ENCODE measurements around the gene AOPEP.

AOPEP gene

DNA sequence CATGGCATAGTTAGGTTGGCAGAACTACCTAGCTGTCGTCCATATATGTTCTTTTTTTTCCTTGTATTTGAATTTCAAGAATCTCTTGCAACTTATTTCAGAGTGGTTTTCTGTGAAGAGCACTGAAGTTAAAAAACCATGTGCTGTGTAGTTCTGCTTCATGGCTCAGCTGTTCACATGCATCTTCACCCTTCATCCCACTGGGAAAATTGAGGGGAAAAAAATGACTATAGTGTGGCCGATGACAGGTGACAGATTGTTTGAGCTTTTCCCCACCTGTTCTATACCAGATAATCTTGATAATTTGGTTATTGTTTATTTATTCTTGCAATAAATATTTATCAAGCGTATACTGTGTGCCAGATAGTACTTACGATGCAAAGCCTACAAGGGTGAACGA, 77.8 kb downstream of the AOPEP start:
- TF ChIP-seq, protein P1, sequence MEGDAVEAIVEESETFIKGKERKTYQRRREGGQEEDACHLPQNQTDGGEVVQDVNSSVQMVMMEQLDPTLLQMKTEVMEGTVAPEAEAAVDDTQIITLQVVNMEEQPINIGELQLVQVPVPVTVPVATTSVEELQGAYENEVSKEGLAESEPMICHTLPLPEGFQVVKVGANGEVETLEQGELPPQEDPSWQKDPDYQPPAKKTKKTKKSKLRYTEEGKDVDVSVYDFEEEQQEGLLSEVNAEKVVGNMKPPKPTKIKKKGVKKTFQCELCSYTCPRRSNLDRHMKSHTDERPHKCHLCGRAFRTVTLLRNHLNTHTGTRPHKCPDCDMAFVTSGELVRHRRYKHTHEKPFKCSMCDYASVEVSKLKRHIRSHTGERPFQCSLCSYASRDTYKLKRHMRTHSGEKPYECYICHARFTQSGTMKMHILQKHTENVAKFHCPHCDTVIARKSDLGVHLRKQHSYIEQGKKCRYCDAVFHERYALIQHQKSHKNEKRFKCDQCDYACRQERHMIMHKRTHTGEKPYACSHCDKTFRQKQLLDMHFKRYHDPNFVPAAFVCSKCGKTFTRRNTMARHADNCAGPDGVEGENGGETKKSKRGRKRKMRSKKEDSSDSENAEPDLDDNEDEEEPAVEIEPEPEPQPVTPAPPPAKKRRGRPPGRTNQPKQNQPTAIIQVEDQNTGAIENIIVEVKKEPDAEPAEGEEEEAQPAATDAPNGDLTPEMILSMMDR (IDR thresholded peaks at IDR 0.05): no peak
- Histone ChIP-seq H3K36me3 (ENCODE audit: control insufficient read depth, insufficient read depth, low read length) (no peaks in the 10 kb centered on the region), H3K4me2 (ENCODE audit: low read length) (no peak overlapping the region), H3K9ac (no peak overlapping the region), H3K27me3 (ENCODE audit: control insufficient read depth, insufficient read depth, low read length) (no peaks in the 10 kb centered on the region), H3K79me2 (no peaks in the 10 kb centered on the region), H2AFZ (no peak overlapping the region), H3K9me3 (ENCODE audit: control insufficient read depth, low read length) (no peaks in the 10 kb centered on the region), H3K27ac (no peak overlapping the region), H3K4me1 (peaks cover 6% of the 10 kb centered on the region), H3K4me3 (ENCODE audit: low read depth, low read length) (no peak overlapping the region)

DNA sequence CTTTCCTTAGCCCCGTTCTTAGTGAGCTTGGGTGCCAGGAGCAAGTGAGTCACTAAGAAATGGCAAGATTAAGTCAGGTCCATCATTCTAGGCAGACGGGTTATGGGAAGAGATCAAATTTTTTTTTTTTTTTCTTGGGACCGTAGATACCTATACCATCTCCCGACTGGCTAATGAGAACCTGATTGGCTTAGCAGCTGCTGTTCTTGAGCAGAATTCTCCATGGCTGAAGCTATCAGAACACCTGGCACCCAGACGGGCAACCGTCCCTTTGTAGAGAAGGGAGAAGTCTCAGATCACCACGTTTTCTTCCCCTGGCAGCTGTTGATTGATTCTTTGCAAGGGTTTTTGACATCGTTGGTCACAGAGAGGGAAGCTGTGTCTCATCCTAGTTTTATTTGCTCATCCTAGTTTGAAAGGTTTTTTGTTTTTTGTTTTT, 78.6 kb downstream of the AOPEP start:
- H3K4me2 ChIP-seq (ENCODE audit: low read length): no peak overlapping the region
- H3K79me2 ChIP-seq: no peaks in the 10 kb centered on the region
- no peak overlapping the region for H2AFZ ChIP-seq
- H3K9me3 ChIP-seq (ENCODE audit: control insufficient read depth, low read length): no peaks in the 10 kb centered on the region
- no peak overlapping the region for H3K9ac ChIP-seq
- no peaks in the 10 kb centered on the region for H3K27me3 ChIP-seq (ENCODE audit: control insufficient read depth, insufficient read depth, low read length)
- H3K4me1 ChIP-seq: peaks cover 6% of the 10 kb centered on the region
- H3K36me3 ChIP-seq (ENCODE audit: control insufficient read depth, insufficient read depth, low read length): no peaks in the 10 kb centered on the region
- no peak overlapping the region for H3K27ac ChIP-seq
- TF ChIP-seq, protein P1 (IDR thresholded peaks at IDR 0.05): no peak
- H3K4me3 ChIP-seq (ENCODE audit: low read depth, low read length): no peak overlapping the region

DNA sequence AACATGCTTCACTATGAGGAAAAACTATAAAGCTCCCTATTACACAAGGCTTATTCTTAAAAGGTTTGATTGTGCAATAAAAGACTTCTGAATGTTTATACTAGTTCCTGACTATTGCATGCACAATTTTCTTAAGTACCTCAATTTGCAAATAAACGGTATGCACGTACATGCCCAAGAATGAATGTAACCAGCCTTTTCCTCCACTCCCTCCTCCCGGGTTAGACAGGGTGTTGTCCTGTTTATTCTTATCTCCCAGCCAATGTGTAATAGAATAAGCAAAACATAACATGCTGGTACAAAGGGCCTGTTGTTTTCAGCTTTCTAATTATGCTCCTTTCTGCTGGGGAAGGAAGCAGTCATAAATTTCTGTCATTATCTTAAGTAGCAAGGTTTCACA, 79.1 kb downstream of the AOPEP start:
- Histone ChIP-seq H3K4me1 (peaks cover 6% of the 10 kb centered on the region), H3K4me3 (ENCODE audit: low read depth, low read length) (no peak overlapping the region), H3K27ac (peak overlapping the region; percentile 36), H2AFZ (peak overlapping the region; percentile 34), H3K9me3 (ENCODE audit: control insufficient read depth, low read length) (no peaks in the 10 kb centered on the region), H3K36me3 (ENCODE audit: control insufficient read depth, insufficient read depth, low read length) (no peaks in the 10 kb centered on the region), H3K4me2 (ENCODE audit: low read length) (no peak overlapping the region), H3K27me3 (ENCODE audit: control insufficient read depth, insufficient read depth, low read length) (no peaks in the 10 kb centered on the region), H3K79me2 (no peaks in the 10 kb centered on the region), H3K9ac (no peak overlapping the region)
- TF ChIP-seq, protein P1 (IDR thresholded peaks at IDR 0.05): no peak

DNA sequence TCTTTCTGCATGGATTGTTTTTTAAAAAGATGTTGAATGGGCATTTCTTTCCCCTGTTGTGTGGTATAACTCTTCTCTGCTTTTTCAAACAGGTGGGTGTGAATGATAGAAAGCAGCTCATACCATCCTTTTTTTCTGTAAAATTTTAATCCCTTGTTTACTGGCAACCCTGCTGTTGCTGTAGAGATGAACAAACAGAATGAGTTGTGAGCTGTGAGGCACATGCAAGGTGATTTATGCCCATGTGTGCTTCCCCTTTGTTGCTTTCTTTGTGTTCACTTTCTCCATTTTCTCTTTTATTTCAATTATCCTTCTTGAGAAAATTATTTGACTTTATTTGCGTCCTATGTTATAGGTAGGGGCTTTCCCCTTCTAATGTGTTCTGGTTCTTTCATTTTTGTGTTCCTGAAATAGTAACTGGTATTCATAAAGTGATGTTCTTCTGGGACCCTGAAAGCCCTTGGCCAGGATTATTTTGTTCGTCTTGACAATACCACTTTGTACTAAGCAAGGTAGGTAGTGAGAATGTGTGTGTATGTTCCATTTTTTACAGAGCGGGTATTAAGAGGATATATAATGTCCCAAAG, 79.9 kb downstream of the AOPEP start:
- Histone ChIP-seq H3K79me2 (no peaks in the 10 kb centered on the region), H3K27me3 (ENCODE audit: control insufficient read depth, insufficient read depth, low read length) (no peaks in the 10 kb centered on the region), H3K4me3 (ENCODE audit: low read depth, low read length) (no peak overlapping the region), H3K9me3 (ENCODE audit: control insufficient read depth, low read length) (no peaks in the 10 kb centered on the region), H2AFZ (no peak overlapping the region), H3K27ac (no peak overlapping the region), H3K9ac (no peak overlapping the region), H3K4me2 (ENCODE audit: low read length) (no peak overlapping the region), H3K4me1 (peaks cover 9% of the 10 kb centered on the region), H3K36me3 (ENCODE audit: control insufficient read depth, insufficient read depth, low read length) (no peaks in the 10 kb centered on the region)
- TF ChIP-seq, protein P1 (IDR thresholded peaks at IDR 0.05): no peak

DNA sequence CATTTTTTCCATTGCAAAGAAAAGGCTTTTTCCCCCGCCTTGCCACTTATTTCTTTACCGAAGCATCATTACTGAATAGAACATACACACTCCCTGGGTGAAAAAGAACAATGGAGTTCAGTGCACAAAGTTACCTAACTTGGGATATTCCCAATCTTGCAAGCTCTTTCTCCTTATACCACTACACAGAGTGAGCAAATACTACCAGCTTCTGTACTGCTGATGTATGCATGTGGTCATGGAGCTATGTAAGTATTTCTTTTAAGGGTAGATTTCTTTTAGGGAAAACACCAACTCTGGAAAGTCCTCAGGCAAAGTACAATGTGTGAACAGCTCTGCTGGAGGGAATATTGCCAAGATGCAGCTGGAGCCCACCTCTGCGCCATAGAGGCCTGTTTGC, 81.1 kb downstream of the AOPEP start:
- TF ChIP-seq, protein P1 (IDR thresholded peaks at IDR 0.05): no peak
- Histone ChIP-seq H3K9me3 (ENCODE audit: control insufficient read depth, low read length) (no peaks in the 10 kb centered on the region), H3K27me3 (ENCODE audit: control insufficient read depth, insufficient read depth, low read length) (no peaks in the 10 kb centered on the region), H3K4me3 (ENCODE audit: low read depth, low read length) (no peak overlapping the region), H3K9ac (no peak overlapping the region), H3K4me2 (ENCODE audit: low read length) (no peak overlapping the region), H3K79me2 (no peaks in the 10 kb centered on the region), H2AFZ (no peak overlapping the region), H3K27ac (no peak overlapping the region), H3K4me1 (peaks cover 9% of the 10 kb centered on the region), H3K36me3 (ENCODE audit: control insufficient read depth, insufficient read depth, low read length) (no peaks in the 10 kb centered on the region)
